Stimulated activated naive CD8-positive, alpha-beta T cell treated with anti-CD3 and anti-CD28 coated beads, Interleukin-15, Interleukin-2, amounts not matched to agents 100 ng/mL and 50 ng/mL, for 24 hours (primary cell): ENCODE measurements around the gene TMCC2.

Source experiments
- H3K27ac Mint-ChIP-seq: one replicate; pipeline ENCODE4 v1.8.0; 2021; ENCODE audit warnings: mild to moderate bottlenecking, mixed read lengths
- H3K27me3 Mint-ChIP-seq: one replicate; pipeline ENCODE4 v1.8.0; 2021; ENCODE audit warnings: mixed read lengths
- H3K36me3 Mint-ChIP-seq: one replicate; pipeline ENCODE4 v1.8.0; 2021; ENCODE audit warnings: low read depth, mixed read lengths
- H3K4me1 Mint-ChIP-seq: one replicate; pipeline ENCODE4 v1.8.0; 2021; ENCODE audit warnings: low read depth, mixed read lengths
- H3K4me3 Mint-ChIP-seq: one replicate; pipeline ENCODE4 v1.8.0; 2021; ENCODE audit warnings: mild to moderate bottlenecking, mixed read lengths
- H3K9me3 Mint-ChIP-seq: one replicate; pipeline ENCODE4 v1.8.0; 2021; ENCODE audit warnings: mixed read lengths

Gene TMCC2

GRCh38 chr1:205303247-205303888 lies 75.6 kb downstream of the TMCC2 start:
- H3K36me3 Mint-ChIP-seq, result peaks cover 12% of the 10 kb centered on the region
- peaks cover 24% of the 10 kb centered on the region for H3K4me1 Mint-ChIP-seq
- no peaks in the 10 kb centered on the region for H3K9me3 Mint-ChIP-seq
- H3K27me3 Mint-ChIP-seq, result no peaks in the 10 kb centered on the region
- H3K27ac Mint-ChIP-seq, result no peak overlapping the region
- no peak overlapping the region for H3K4me3 Mint-ChIP-seq

GRCh38 chr1:205304046-205304694 lies 76.4 kb downstream of the TMCC2 start:
- Mint-ChIP-seq H3K4me1 (peaks cover 24% of the 10 kb centered on the region), H3K4me3 (no peak overlapping the region), H3K36me3 (peaks cover 12% of the 10 kb centered on the region)

DNA sequence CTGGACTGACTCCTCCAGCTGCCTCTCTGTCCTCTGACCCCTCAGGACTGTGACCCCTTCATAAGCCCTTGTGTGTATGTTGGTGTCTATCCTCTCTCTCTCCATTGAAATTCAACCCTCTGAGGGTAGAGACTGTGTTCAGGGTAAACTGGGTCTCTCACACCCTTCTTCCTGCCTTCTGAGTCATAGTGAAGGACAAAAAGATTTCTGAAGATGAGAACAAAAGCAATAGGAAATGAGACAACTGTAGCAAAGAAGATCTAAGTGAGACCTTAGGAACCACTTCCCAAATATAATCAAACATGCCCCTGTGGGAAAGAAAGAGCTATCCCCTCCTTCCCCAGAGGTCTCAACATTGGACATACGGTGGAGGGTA lies 76.9 kb downstream of the TMCC2 start:
- Mint-ChIP-seq H3K9me3 (no peaks in the 10 kb centered on the region), H3K27ac (peak overlapping the region; percentile 7), H3K4me1 (peaks cover 28% of the 10 kb centered on the region), H3K4me3 (no peak overlapping the region), H3K36me3 (peaks cover 12% of the 10 kb centered on the region), H3K27me3 (no peaks in the 10 kb centered on the region)

More at GRCh38 chr1:205304046-205304694, 76.4 kb downstream of the TMCC2 start:
- Mint-ChIP-seq H3K9me3 (no peaks in the 10 kb centered on the region), H3K27ac (no peak overlapping the region), H3K27me3 (no peaks in the 10 kb centered on the region)

DNA sequence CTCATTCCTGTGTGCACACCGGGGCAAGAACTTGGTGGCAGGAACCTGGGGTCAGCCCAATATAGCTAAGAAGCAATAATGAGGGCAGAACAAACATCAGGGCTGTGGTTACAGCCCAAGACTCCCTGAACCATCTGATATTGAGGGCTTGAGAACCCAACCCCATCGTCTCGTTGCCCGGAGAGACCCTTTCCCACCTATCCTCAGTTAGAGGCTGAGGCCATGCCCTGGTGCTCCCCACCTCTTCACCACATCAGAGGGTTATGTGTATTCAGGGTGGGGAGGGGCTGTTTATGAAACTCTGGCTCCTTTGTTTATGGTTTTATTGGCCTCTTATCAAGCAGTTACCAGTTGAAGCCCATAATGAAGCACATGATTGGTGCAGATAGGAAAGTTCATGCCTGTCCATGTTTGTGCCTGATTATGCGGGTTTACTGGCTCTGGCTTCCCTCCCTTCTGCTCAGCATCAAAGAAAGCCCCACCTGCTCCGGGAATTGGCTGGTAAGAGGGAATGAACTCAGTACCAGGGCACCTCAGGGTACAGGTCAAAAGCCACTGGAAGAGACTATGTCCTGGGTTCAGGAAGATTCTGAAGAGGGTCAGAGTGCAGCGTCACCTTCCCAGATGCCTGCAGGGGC lies 79.3 kb downstream of the TMCC2 start:
- H3K27ac Mint-ChIP-seq, result no peak overlapping the region
- H3K4me1 Mint-ChIP-seq, result peaks cover 40% of the 10 kb centered on the region
- no peaks in the 10 kb centered on the region for H3K27me3 Mint-ChIP-seq
- H3K36me3 Mint-ChIP-seq, result peaks cover 14% of the 10 kb centered on the region
- H3K4me3 Mint-ChIP-seq, result no peak overlapping the region
- H3K9me3 Mint-ChIP-seq, result no peaks in the 10 kb centered on the region

GRCh38 chr1:205309741-205310140 lies 82.0 kb downstream of the TMCC2 start:
- no peaks in the 10 kb centered on the region for H3K27me3 Mint-ChIP-seq
- H3K27ac Mint-ChIP-seq, result no peak overlapping the region
- peaks cover 6% of the 10 kb centered on the region for H3K36me3 Mint-ChIP-seq
- H3K4me3 Mint-ChIP-seq, result no peak overlapping the region
- no peaks in the 10 kb centered on the region for H3K9me3 Mint-ChIP-seq
- peaks cover 59% of the 10 kb centered on the region for H3K4me1 Mint-ChIP-seq

GRCh38 chr1:205310976-205311704 lies 83.4 kb downstream of the TMCC2 start:
- Mint-ChIP-seq H3K4me1 (peaks cover 67% of the 10 kb centered on the region), H3K9me3 (no peaks in the 10 kb centered on the region), H3K27ac (peak overlapping the region; percentile 28), H3K4me3 (no peak overlapping the region), H3K27me3 (no peaks in the 10 kb centered on the region), H3K36me3 (peaks cover 5% of the 10 kb centered on the region)

GRCh38 chr1:205312866-205313562 lies 85.3 kb downstream of the TMCC2 start:
- Mint-ChIP-seq H3K27ac (peak overlapping the region; percentile 94), H3K4me3 (peak overlapping the region; percentile 84), H3K27me3 (no peaks in the 10 kb centered on the region), H3K36me3 (peaks cover 5% of the 10 kb centered on the region), H3K9me3 (no peaks in the 10 kb centered on the region), H3K4me1 (peaks cover 86% of the 10 kb centered on the region)

- H3K9me3 Mint-ChIP-seq, result no peaks in the 10 kb centered on the region
- peaks cover 5% of the 10 kb centered on the region for H3K36me3 Mint-ChIP-seq
- peak overlapping the region; percentile 94 for H3K27ac Mint-ChIP-seq
- peaks cover 93% of the 10 kb centered on the region for H3K4me1 Mint-ChIP-seq
- H3K4me3 Mint-ChIP-seq, result peak overlapping the region; percentile 84
- H3K27me3 Mint-ChIP-seq, result no peaks in the 10 kb centered on the region
Measured at GRCh38 chr1:205313563-205314308, 86.0 kb downstream of the TMCC2 start.

DNA sequence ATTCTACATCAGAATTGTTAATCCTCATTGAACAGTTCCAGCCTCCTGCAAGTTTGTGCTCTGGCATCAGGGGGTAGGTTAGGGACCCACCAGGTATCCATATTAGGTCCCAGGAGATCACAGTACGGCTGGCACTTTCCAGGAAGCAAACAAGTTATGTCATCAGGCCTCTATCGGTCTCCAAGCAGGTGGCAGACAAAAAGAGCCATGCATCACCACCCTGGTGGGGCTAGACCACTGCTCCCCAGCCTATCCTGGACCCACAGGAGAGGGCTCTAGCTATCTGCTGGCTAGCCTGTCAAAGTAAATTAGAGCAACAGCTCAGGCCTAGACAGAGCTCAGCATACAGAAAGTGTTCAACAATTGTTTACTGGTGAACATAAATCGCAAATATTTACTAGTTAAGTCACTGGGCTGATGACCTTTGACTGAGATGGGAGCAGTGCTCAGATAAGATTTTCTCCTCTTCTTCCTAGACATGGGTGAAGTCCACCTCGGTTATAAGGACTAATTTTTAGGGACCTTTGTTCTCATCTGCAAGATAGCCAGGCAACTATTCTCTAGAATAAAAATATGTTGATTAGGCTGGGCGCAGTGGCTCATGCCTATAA lies 87.4 kb downstream of the TMCC2 start:
- peak overlapping the region; percentile 84 for H3K4me3 Mint-ChIP-seq
- H3K4me1 Mint-ChIP-seq, result peaks cover 99% of the 10 kb centered on the region
- peak overlapping the region; percentile 94 for H3K27ac Mint-ChIP-seq

GRCh38 chr1:205316161-205316566 lies 88.4 kb downstream of the TMCC2 start:
- Mint-ChIP-seq H3K36me3 (no peaks in the 10 kb centered on the region), H3K27ac (peak overlapping the region; percentile 80), H3K4me1 (peaks cover 100% of the 10 kb centered on the region), H3K9me3 (no peaks in the 10 kb centered on the region), H3K4me3 (peak overlapping the region; percentile 74), H3K27me3 (no peaks in the 10 kb centered on the region)

More for the DNA sequence above, 87.4 kb downstream of the TMCC2 start:
- no peaks in the 10 kb centered on the region for H3K9me3 Mint-ChIP-seq
- H3K27me3 Mint-ChIP-seq, result no peaks in the 10 kb centered on the region
- H3K36me3 Mint-ChIP-seq, result peaks cover 5% of the 10 kb centered on the region

- Mint-ChIP-seq H3K9me3 (no peaks in the 10 kb centered on the region), H3K4me1 (peaks cover 96% of the 10 kb centered on the region), H3K27me3 (no peaks in the 10 kb centered on the region), H3K4me3 (peak overlapping the region; percentile 74), H3K36me3 (no peaks in the 10 kb centered on the region), H3K27ac (peak overlapping the region; percentile 80)
Measured at GRCh38 chr1:205317311-205317917, 89.7 kb downstream of the TMCC2 start.

- Mint-ChIP-seq H3K4me1 (peaks cover 86% of the 10 kb centered on the region), H3K9me3 (no peaks in the 10 kb centered on the region), H3K27me3 (no peaks in the 10 kb centered on the region), H3K27ac (peak overlapping the region; percentile 26), H3K4me3 (peak overlapping the region; percentile 74), H3K36me3 (no peaks in the 10 kb centered on the region)
Measured at GRCh38 chr1:205318231-205318991, 90.7 kb downstream of the TMCC2 start.
